Ovary (tissue), 3 donors: ENCODE data around the gene ME3.

Experiments
- EP300 ChIP-seq: sonication (generic); formaldehyde crosslinking; IDR thresholded peaks from one replicate; pipeline ENCODE4 v1.6.1; 2017; ENCODE audit warnings: antibody characterized with exemption
- TF ChIP-seq, protein P1 (sequence below), 3 donors: fragments of 450-650 bp in 2 of 3; fragments of 200-600 bp in 1 of 3; IDR thresholded peaks; one replicate each; pipeline versions ENCODE4 v1.5.1 to v1.8.0; 2016 to 2022; ENCODE audit warnings: antibody characterized with exemption in 3 of 3, mild to moderate bottlenecking in 1 of 3
- donor health status: DM: no; HTN: no; CAD: no.

DNA sequence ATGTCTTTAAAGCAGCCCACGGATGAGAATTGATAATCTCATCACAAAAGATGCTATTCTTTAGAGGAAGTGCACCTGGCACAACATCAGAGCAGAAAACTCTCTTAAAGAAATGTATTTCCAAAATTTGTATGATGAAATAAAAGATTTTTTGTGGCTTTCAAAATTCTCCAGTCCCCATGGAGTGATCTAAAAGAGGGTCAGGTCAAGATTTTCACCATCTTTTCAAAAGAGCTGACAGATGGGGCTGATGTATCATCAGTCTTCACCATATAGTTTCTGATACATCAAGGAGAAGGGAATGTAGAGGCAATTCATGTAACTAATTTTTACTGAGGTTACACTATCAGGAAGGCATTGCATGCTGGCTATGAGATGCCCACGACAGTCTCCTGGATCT, 11.7 kb downstream of the ME3 start:
- TF ChIP-seq, protein P1, sequence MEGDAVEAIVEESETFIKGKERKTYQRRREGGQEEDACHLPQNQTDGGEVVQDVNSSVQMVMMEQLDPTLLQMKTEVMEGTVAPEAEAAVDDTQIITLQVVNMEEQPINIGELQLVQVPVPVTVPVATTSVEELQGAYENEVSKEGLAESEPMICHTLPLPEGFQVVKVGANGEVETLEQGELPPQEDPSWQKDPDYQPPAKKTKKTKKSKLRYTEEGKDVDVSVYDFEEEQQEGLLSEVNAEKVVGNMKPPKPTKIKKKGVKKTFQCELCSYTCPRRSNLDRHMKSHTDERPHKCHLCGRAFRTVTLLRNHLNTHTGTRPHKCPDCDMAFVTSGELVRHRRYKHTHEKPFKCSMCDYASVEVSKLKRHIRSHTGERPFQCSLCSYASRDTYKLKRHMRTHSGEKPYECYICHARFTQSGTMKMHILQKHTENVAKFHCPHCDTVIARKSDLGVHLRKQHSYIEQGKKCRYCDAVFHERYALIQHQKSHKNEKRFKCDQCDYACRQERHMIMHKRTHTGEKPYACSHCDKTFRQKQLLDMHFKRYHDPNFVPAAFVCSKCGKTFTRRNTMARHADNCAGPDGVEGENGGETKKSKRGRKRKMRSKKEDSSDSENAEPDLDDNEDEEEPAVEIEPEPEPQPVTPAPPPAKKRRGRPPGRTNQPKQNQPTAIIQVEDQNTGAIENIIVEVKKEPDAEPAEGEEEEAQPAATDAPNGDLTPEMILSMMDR (IDR thresholded peaks at IDR 0.05) = no peak
- no peak for TF ChIP-seq EP300
